ENCODE data around the gene MYO19.
"Not testable (repeated sequence)": the region's sequence is repeated elsewhere in the genome, so short reads cannot be mapped to it uniquely, and the experiment has no call there.

The MYO19 gene

GRCh38 chr17:36496018-36496789, 38.5 kb downstream of the MYO19 start:
- DNase-seq = no peak

DNA sequence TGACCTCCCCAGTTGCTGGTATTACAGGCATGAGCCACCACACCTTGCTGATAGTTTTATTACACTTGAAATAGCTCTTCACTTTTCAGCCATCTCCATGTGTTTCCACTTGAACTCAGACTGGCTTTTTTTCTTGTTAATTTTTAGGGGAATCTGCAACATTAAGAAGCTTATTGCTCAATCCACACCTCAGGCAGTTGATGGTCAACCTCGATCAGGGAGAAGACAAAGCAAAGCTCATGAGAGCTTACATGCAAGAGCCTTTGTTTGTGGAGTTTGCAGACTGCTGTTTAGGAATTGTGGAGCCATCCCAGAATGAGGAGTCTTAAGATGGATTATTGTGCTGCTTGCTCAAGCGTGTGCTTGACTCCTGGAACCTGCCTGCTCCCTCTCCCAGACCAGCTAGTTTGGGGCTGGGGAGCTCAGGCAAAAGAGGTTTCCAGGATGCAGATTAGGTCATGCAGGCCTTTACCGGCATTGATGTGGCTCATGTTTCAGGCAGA, 39.5 kb downstream of the MYO19 start:
- DNase-seq = no peak

DNA sequence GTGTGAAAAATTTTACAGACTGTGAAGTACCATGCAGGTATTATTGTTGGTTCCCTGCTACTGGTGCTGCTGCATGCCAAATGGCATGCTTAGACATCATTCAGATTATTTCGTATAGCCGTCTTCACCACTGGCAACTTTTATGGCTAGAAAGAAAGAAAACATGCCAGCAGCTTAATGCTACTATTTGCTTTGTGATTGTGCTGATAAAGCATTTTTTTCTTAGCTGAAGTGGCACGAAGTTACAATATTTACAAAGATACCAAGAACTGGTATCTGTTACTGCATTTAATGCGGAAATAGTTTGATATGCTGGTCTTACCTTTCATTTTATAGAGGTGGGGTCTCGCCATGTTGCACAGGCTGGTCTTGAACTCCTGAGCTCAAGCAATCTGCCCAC, 40.0 kb downstream of the MYO19 start:
- no peak for DNase-seq

DNA sequence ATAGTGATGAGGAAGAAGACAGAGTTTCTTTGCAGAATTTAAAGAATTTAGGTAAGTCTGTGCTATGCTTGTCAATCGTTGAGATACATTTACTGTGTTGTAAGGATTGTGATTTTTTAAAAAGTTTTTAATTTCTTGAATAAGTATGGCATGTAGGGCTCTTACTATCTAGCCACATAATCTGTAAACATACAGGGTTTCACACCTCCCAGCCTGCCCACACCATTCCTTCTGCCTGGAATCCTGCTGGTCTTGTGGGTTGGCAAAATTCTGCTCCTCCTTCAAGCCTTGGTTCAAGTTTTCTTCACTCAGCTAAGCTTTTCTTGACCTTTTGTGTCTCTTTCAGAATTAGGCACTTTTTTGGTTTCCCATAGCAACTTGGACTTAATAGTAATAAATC, 40.7 kb downstream of the MYO19 start:
- no peak for DNase-seq

GRCh38 chr17:36486204-36487194, 48.2 kb downstream of the MYO19 start, which contains the start of gene ZNHIT3:
Gene ZNHIT3, plus strand, starts transcription at chr17:36486681. Its CDS starts 19 bp downstream, at chr17:36486700.
- DNase-seq = peak; percentile 88

DNA sequence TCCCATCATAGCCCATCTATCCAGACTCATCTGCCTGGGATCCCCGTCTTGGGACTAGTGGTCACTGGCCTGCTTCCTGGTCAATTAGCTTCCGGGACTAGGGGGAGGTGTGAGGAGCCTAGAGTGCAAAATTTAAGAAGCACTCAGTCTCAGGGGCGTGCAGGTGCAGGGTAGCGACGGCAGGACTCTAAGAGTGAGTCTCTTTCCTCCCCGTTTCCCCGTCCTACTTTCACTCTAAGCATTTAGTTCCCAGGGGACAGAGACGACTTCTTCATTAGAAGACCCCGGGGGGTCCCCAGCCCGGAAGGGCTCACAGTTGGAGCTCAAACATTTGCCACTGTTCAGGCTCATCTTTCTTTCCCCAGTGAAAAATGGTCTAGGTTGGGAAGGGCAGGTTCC, 48.9 kb downstream of the MYO19 start:
- DNase-seq = no peak

GRCh38 chr17:36485027-36485426, 49.6 kb downstream of the MYO19 start:
- no peak for DNase-seq

- not testable (repeated sequence) for DNase-seq
Measured at GRCh38 chr17:36484021-36484420, 50.6 kb downstream of the MYO19 start.

DNA sequence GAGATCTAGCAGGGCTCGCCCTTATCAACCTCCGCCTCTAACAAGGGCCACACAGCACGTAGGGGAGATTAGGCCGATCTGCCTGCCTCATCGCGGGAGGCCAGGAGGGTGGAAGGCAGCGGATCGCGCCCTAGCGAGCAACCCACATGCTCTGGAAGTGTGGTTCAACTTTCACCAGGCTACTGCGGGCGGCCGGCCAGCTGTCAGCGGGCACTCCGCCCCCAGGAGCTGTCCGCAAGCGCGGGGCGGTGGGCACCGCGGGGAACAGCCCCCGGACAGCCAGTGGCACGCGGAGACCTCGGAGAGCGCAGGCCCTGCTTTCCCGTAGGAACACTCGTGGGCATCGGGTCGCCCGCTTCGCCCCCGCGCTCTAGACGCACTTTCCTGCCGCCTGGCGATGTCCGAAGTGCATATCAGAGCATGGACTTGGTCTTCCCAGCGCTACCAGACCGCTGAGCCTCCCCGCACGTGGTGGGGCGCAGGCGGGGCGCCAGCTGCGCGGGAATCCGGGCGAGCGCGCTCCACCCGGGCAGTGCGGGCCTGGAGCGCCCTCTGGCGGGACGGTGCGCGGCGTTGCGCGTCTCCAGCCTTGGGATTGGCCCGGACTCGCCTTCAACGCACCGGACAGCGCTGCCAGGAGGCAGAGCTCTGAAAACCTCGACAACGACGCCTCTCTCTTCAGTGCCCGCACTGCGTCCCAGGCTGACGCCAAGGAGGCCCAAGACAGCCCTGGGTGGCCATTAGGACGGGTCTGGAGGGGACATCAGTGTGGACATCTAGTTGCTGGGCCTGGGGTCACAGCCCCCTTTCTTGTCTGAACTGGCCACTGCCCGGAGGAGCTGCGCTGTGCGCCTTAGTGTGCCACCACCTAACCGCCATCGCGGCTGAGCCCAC, 51.8 kb downstream of the MYO19 start:
- peak; percentile 61 for DNase-seq

- DNase-seq = no peak
Measured at GRCh38 chr17:36481829-36482228, 52.8 kb downstream of the MYO19 start.

DNA sequence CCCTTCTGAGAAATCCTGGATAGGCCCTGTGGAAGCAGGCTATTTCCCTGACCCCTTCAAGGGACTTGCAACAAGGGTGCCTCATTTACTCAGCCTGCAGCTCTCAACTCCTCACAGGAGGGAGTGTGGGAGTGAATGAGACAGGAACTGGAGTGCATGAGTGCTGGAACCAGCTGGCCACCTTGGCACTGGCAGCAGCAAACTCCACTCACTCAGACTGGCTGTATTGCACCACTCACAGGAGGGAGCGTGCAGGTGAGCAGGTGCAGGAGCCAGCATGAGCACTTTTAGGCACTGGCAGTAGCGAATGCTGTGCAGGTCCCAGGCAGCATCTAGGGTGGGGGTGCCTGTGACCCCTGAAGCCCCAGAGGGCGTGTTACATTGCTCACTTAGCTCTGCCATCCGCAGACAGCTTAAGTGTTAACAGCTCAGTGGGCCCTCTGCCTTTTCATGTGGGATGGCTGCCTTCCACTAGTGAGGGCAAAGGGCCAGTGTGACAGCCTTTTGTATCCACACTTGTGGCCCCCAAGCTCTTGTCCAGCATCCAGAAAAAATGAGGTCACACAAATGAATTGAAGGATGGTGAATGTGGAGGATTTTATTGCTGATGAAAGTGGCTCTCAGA, 59.2 kb downstream of the MYO19 start:
- DNase-seq = no peak

DNA sequence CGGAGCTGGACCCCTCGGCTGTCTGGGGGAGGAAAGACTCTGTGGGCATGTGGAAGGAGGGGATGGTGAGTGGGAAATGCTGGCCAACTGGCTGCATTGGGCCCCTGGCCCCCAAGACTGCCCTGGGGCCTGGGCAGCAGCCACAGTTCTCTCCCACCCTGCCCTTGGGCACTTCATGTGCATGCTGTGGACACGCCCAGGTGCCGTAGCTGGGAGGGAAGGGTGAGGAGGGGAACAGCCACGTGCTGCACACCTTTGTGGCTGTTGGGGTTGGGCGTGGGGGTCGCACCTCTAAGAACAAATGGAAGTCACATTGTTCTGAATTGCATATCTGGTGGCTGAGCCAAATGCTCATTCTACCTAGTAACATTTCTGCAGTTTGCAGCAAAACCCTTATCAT, 60.1 kb downstream of the MYO19 start:
- no peak for DNase-seq

- DNase-seq = no peak
Measured at GRCh38 chr17:36470499-36470898, 64.2 kb downstream of the MYO19 start.

GRCh38 chr17:36469733-36470132, 64.9 kb downstream of the MYO19 start:
- DNase-seq = no peak

DNA sequence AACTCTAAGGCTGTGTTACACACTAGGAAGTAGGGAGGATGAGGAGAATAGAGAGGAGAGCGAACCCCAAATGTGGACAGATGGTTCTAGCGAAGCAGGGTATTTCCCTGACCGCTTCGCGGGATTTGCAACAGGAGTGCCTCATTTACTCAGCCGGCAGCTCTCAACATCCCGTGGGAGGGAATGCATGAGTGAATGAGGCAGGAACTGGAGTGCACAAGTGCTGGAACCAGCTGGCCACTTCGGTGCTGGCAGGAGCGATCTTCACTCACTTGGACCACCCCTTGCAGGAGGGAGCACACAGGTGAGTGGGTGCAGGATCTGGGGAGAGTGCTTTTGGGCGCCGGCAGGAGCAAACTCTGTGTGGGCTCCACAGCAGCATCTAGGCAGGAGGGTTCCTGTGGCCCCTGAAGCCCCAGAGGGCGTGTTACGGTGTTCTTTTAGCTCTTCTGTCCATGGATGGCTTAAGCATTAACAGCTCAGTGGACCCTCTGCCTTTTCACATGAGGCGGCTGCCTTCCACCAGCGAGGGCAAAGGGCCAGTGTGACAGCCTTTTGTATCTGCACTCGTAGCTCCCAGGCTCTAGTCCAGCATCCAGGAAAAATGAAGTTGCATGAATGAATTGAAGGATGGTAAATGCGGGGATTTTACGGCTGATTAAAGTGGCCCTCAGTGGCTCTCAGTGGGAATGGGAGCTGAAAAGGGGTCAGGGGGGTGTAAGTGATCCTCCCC, 65.6 kb downstream of the MYO19 start:
- no peak for DNase-seq

- DNase-seq = no peak
Measured at GRCh38 chr17:36464765-36465088, 69.9 kb downstream of the MYO19 start.

GRCh38 chr17:36463916-36464764, 70.5 kb downstream of the MYO19 start:
- peak; percentile 12 for DNase-seq

GRCh38 chr17:36461330-36462110, 73.1 kb downstream of the MYO19 start:
- no peak for DNase-seq

DNA sequence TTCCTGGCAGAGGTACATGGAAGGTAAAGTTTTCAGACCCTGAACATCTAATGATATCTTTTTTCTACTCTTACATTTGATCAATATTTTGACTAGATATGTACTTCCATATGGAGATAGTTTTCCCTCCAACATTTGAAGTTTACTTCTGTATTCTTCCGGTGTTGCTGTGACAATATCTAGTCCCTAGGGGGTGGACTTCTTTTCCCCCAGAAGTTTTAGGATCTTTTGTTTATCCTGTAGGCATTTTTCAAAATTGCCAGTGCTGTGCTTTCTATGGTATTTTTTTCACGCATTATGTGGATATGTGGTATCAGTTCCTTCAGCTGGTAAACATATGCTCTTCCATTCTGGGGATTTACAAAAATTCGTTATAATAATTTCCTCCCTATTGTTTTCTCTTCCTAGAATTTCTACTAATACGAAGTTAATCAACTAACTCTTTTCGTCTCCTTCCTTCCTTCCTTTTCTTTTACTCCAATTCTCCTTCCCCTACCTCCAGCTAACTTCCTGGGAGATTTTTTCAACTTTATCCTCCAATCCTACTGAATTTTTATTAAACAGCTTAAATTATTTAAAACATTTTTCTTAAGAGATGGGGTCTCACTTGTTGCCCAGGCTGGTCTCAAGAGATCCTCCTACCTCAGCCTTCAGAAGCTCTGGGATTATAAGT, 74.3 kb downstream of the MYO19 start:
- no peak for DNase-seq
